Smooth muscle cell of the coronary artery (primary cell): ENCODE results near the gene GRAMD1C. TPM values are rescaled to one million over a fixed set of nuclear protein-coding genes. Genes with fewer than 3 reads are reported as not detected.

ENCODE experiments used
- total RNA-seq: library from RNA; depleted of rRNA; stranded (reverse); fragments of >200 nt; gene quantifications from 2 replicates; pipeline ENCODE4 v1.2.3, GENCODE V29; 2014; ENCODE audit warnings: low replicate concordance

Gene GRAMD1C
- total RNA-seq = 1.6 and 13.1 TPM in 2 replicates

GRCh38 chr3:113838631-113839209, at the start of gene GRAMD1C:
Gene GRAMD1C (plus strand): TSS chr3:113838788. CDS start chr3:113838910, 122 bp downstream.

GRCh38 chr3:113947372-113948014, 108.9 kb downstream of the GRAMD1C start, which contains the start of gene ZDHHC23:
Gene ZDHHC23 (plus strand): TSS chr3:113948013. CDS start chr3:113948803, 790 bp downstream.

Other genes with a start within 250 kb of the GRAMD1C start
- gene USF3, start 142.1 kb upstream of the GRAMD1C start, total RNA-seq = 2.3 and 3.2 TPM in 2 replicates
- 120 and 133 TPM in 2 replicates for gene NAA50, start 92.5 kb upstream of the GRAMD1C start, total RNA-seq
- 87.8 and 89.1 TPM in 2 replicates for gene ATP6V1A, start 91.8 kb upstream of the GRAMD1C start, total RNA-seq
- 0.70 and 2.0 TPM in 2 replicates for gene ZDHHC23, start 109.2 kb downstream of the GRAMD1C start, total RNA-seq
- gene CCDC191, start 217.7 kb downstream of the GRAMD1C start, total RNA-seq = 1.4 and 3.3 TPM in 2 replicates
- 8.8 and 15.6 TPM in 2 replicates for gene QTRT2, start 217.9 kb downstream of the GRAMD1C start, total RNA-seq